K562 (cell line): ENCODE measurements around the gene HSF2BP.

Experiments used
- SAP30 ChIP-seq: fragments of 200-600 bp; sonication (generic); IDR thresholded peaks from 2 replicates; pipeline ENCODE4 v1.6.1; 2012; ENCODE audit warnings: borderline replicate concordance, low read depth, mild to moderate bottlenecking, moderate library complexity, low read length, control low read depth, inconsistent platforms; ENCODE audit not compliant: insufficient read depth, poor library complexity, severe bottlenecking
- SRSF9 ChIP-seq: fragments of 200-400 bp; formaldehyde crosslinking; IDR thresholded peaks from 2 replicates; pipeline ENCODE4 v1.6.1; 2017; ENCODE audit warnings: low read depth, low read length, borderline replicate concordance
- ZNF274 ChIP-seq: IDR thresholded peaks from 2 replicates; pipeline ENCODE4 v1.6.1; 2011; ENCODE audit warnings: low read depth, mild to moderate bottlenecking, low read length, moderate library complexity, borderline replicate concordance

DNA sequence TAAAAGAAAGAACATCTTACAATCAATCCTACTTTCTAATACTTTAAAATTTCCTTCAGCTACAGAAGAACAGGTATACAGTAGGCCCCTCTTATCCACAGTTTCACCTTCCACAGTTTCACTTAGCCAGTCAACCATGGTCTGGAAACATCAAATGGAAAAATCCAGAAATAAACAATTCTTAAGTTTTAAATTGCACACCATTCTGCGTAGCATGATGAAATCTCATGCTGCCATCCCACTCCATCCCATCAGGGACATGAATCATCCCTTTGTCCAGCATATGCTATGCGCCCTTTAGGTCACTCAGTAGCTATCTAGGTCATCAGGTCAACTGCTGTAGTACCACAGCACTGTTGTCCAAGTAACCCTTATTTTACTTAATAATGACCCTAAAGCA, 67.7 kb downstream of the HSF2BP start:
- TF ChIP-seq SAP30: no peak
- no peak for TF ChIP-seq ZNF274
- no peak for TF ChIP-seq SRSF9
